ENCODE measurements around the gene AMZ1.

DNA sequence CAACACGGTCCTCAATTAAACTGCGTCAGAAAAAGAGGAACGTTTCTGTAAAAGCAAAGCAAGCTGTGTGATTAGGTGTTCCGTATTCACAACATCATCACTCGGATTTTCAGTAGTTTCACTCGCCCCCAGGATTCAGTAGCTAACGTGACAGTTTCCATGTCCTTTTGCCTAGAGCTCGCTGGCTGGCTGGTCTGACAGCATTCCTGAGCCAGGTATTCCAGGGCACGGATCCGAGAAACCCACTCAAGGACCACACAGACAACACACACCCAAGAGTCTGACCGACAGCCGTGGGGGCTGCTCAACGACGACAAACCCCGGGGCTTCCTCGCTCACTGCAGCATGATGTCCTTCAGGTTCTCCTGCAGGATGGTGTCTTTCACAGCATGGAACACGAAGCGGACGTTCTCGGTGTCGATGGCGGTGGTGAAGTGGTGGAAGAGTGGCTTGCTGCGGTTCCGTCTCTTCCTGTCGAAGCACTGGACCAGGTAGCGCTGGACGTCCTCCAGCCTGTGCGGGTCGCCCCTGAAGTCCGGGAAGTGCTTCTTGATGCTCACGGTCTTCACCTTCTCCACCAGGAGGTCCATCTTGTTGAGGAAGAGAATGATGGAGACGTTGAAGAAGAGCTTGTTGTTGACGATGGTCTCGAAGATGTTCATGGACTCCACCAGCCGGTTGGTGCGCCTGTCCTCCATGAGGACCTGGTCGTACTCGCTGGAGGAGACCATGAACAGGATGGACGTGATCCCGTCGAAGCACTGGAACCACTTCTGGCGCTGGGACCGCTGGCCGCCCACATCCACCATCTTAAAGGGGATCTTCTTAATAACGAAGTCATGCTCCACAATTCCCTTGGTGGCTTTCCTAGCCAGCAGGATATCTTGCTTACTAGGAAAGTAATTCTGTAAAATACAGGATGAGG, 43.1 kb downstream of the AMZ1 start:
- TF ChIP-seq, protein P1, sequence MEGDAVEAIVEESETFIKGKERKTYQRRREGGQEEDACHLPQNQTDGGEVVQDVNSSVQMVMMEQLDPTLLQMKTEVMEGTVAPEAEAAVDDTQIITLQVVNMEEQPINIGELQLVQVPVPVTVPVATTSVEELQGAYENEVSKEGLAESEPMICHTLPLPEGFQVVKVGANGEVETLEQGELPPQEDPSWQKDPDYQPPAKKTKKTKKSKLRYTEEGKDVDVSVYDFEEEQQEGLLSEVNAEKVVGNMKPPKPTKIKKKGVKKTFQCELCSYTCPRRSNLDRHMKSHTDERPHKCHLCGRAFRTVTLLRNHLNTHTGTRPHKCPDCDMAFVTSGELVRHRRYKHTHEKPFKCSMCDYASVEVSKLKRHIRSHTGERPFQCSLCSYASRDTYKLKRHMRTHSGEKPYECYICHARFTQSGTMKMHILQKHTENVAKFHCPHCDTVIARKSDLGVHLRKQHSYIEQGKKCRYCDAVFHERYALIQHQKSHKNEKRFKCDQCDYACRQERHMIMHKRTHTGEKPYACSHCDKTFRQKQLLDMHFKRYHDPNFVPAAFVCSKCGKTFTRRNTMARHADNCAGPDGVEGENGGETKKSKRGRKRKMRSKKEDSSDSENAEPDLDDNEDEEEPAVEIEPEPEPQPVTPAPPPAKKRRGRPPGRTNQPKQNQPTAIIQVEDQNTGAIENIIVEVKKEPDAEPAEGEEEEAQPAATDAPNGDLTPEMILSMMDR (IDR thresholded peaks at IDR 0.05): no peak
- TF ChIP-seq EP300 (IDR thresholded peaks at IDR 0.05): no peak

Measured in sigmoid colon (tissue), 4 donors.